Small intestine (tissue), 7 donors: ENCODE data around the gene FOXK1. TPM values are rescaled to one million over a fixed set of nuclear protein-coding genes. Genes with fewer than 3 reads are reported as not detected.

Experiments
- DNase-seq, 2 donors: peaks; one replicate each; pipeline versions ENCODE4 v3.0.0 to v3.0.0-alpha.2; 2013
- FAIRE-seq: peaks from 2 replicates; lab custom pipeline; 2012; peaks lifted over from hg19 to GRCh38; lab: Jason Lieb, UNC
- H3K27ac ChIP-seq, 3 donors: one replicate each; pipeline ENCODE4 v1.5.1; 2013; ENCODE audit warnings: low read length in 2 of 3, mild to moderate bottlenecking in 2 of 3, control low read depth in 1 of 3, inconsistent platforms in 1 of 3, low read depth in 1 of 3, moderate library complexity in 1 of 3
- H3K27me3 ChIP-seq, 3 donors: one replicate each; pipeline ENCODE4 v1.6.1; 2013; ENCODE audit warnings: low read length in 3 of 3, inconsistent platforms in 1 of 3; ENCODE audit not compliant: control insufficient read depth in 3 of 3, insufficient read depth in 3 of 3
- H3K36me3 ChIP-seq, 3 donors: one replicate each; pipeline ENCODE4 v1.6.1; 2013; ENCODE audit warnings: low read length in 3 of 3, inconsistent platforms in 1 of 3, low read depth in 1 of 3, mild to moderate bottlenecking in 1 of 3, moderate library complexity in 1 of 3; ENCODE audit not compliant: control insufficient read depth in 3 of 3, insufficient read depth in 2 of 3
- H3K4me1 ChIP-seq, 3 donors: one replicate each; pipeline ENCODE4 v1.6.1; 2013; ENCODE audit warnings: low read length in 2 of 3, inconsistent platforms in 1 of 3, low read depth in 1 of 3, mild to moderate bottlenecking in 1 of 3, moderate library complexity in 1 of 3; ENCODE audit not compliant: control insufficient read depth in 3 of 3, insufficient read depth in 2 of 3
- H3K4me3 ChIP-seq, 3 donors: one replicate each; pipeline ENCODE4 v1.5.1; 2013; ENCODE audit warnings: low read length in 3 of 3, control low read depth in 1 of 3, inconsistent platforms in 1 of 3, low read depth in 1 of 3, mild to moderate bottlenecking in 1 of 3, moderate library complexity in 1 of 3
- H3K9me3 ChIP-seq, 2 donors: one replicate each; pipeline ENCODE4 v1.6.1; 2013; ENCODE audit warnings: low read depth in 1 of 2, low read length in 1 of 2; ENCODE audit not compliant: control insufficient read depth in 2 of 2, insufficient read depth in 1 of 2
- WGBS, 3 donors: extraction: QIAGEN DNeasy Blood & Tissue Kit; methylation state at CpG; one replicate each; pipeline ENCODE4 v1.1.7; 2013; 5-methylcytosine and 5-hydroxymethylcytosine counted together
- polyA plus RNA-seq, 4 donors: library from polyadenylated mRNA; stranded (reverse) in 3 of 4; unstranded in 1 of 4; fragments of 200-250 nt in 3 of 4; fragments of 120-200 nt in 1 of 4; gene quantifications; one replicate each; pipeline versions ENCODE4 v1.2.1 to v1.2.3, GENCODE V29; 2013
- donor health status: healthy with polysubstance abuse.
- donor health status: control.
- donor health status: control.
- donor health status: Bipolar disorder and iron deficiency.
- donor health status: healthy.

The FOXK1 gene
- polyA plus RNA-seq, 4 donors = 1.4 to 12.5 (median 6.2) TPM

DNA sequence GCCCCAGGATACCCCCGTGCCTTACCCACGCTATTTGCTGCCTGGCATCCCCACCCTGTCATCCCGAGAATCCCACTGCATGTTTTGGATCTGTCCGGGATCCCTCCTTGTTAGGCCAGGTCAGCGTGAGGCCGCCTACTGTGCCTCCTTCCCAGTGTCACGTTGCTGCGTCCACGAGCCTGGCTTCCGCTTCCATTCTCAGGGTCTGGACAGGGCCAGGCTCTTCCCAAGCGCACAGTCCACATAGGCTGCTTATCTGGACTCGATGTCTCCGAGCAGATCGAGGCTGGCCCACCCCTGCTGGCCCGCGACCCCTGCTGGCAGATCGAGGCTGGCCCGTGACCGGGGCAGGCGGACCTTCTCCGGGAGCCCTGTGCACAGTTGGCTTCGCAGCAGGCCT lies 27.1 kb downstream of the FOXK1 start:
- peaks cover 0 to 2% of the 10 kb centered on the region in 2 donors for H3K9me3 ChIP-seq
- H3K4me1 ChIP-seq = peaks cover 0 to 6% (median 4%) of the 10 kb centered on the region in 3 donors
- H3K36me3 ChIP-seq = peaks cover 0 to 39% (median 0%) of the 10 kb centered on the region in 3 donors
- WGBS, 3 donors = 94 to 97% (median 97%) methylated on average over 22 of the region's 22 CpGs
- no peak for DNase-seq
- no peak overlapping the region for H3K4me3 ChIP-seq
- no peak overlapping the region for H3K27ac ChIP-seq
- no peak for FAIRE-seq
- no peaks in the 10 kb centered on the region for H3K27me3 ChIP-seq

DNA sequence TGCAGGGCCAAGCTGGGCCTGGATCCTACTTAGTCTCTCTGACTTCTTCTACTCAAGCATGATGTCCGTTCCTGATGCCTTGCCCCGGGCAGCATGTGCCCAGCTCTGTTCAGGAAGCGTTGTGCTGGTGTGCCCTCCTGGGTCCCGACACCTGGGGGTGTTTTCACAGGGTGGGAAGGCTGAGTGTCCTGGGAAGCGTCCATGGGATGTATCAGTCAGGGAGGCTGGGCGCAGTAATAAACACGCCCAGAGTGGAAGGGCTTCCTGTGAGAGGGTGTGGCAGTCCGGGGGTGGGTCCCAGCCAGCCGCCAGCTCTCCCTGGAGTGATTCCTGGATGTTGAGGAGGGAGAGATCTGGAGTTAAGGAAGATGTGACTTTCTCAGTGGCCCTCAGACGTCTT lies 29.0 kb downstream of the FOXK1 start:
- Histone ChIP-seq H3K4me3 (no peak overlapping the region), H3K27me3 (no peaks in the 10 kb centered on the region), H3K36me3 (peaks cover 0 to 50% (median 0%) of the 10 kb centered on the region in 3 donors), H3K9me3 (peaks cover 0 to 2% of the 10 kb centered on the region in 2 donors), H3K27ac (no peak overlapping the region), H3K4me1 (peaks cover 0 to 6% (median 3%) of the 10 kb centered on the region in 3 donors)
- no peak for DNase-seq
- FAIRE-seq = no peak
- 91 to 94% (median 92%) methylated on average over 10 of the region's 10 CpGs for WGBS, 3 donors

DNA sequence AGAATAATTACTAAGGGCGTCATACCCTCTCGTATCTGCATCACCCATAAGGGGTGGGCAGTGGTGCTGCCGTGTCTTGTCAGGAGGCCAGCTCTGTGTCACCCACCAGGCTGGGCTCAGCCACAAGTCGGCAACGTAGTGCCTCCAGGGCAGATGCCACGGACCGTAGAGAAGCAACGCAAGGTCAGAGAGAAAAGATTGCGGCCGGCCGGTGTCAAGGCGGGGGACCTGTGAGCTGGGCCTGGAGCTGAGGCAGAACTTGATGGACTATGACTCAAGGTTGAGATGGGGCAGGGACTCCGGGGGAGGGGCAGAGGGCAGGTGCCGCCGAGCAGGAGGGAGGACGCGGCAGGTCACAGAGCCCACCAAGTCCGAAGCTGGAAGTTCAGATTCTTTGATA lies 29.5 kb downstream of the FOXK1 start:
- H3K4me1 ChIP-seq = peaks cover 0 to 6% (median 0%) of the 10 kb centered on the region in 3 donors
- peaks cover 0 to 5% of the 10 kb centered on the region in 2 donors for H3K9me3 ChIP-seq
- FAIRE-seq (no peak), DNase-seq (no peak)
- no peak overlapping the region for H3K4me3 ChIP-seq
- WGBS, 3 donors = 94 to 96% (median 95%) methylated on average over 18 of the region's 18 CpGs
- peaks cover 0 to 55% (median 0%) of the 10 kb centered on the region in 3 donors for H3K36me3 ChIP-seq
- no peak overlapping the region for H3K27ac ChIP-seq
- H3K27me3 ChIP-seq = no peaks in the 10 kb centered on the region

DNA sequence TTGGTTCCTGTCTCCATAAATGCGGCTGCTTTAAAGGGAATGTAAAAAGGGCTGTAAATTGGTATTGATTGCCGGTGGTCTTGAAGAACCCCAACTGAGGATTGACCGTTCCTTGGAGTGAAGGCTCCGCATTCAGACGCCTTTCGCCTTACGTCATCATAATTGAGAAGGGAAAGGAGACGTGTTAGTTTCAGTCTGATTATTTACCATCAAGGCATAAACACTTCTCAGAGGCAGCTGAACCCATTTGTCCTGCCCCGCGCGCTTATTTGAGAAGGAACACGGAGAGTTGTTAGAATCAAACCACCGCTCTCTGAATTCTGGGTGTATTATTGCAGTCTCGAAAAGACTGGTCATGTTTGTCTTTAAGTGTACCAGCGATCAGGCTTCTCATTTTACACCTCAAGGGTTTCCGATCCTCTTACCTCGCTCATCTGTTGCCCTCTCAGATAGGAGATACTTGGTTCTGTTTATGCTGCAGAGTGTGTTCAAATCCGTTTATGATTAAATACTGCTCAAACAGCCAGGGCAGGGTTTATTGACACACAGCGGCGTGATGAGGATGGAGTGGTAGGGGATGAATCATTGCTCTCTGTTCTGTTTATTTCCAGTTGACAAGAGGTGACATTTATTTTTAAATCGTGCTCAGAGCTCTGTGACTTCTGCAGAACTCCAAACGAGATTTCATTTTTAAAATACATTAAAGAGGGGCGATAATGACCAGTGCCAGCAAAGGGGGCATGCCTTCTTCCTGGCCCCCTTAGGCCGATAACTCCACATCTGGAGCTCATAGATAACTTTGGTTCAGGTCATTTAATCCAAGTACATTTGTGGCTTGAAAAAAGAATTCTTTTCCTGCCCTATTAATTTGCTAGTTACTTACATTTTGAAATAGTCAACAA lies 30.4 kb downstream of the FOXK1 start:
- peak overlapping the region in 1 of 3 donors; percentile 24 for H3K27ac ChIP-seq
- H3K4me1 ChIP-seq = peaks cover 0 to 6% (median 0%) of the 10 kb centered on the region in 3 donors
- no peak overlapping the region for H3K4me3 ChIP-seq
- FAIRE-seq = no peak
- DNase-seq = peak; percentile 25 to 42
- WGBS, 3 donors = 57 to 78% (median 68%) methylated on average over 24 of the region's 24 CpGs
- peaks cover 0 to 56% (median 0%) of the 10 kb centered on the region in 3 donors for H3K36me3 ChIP-seq
- H3K27me3 ChIP-seq = no peaks in the 10 kb centered on the region
- H3K9me3 ChIP-seq = peaks cover 0 to 7% of the 10 kb centered on the region in 2 donors

DNA sequence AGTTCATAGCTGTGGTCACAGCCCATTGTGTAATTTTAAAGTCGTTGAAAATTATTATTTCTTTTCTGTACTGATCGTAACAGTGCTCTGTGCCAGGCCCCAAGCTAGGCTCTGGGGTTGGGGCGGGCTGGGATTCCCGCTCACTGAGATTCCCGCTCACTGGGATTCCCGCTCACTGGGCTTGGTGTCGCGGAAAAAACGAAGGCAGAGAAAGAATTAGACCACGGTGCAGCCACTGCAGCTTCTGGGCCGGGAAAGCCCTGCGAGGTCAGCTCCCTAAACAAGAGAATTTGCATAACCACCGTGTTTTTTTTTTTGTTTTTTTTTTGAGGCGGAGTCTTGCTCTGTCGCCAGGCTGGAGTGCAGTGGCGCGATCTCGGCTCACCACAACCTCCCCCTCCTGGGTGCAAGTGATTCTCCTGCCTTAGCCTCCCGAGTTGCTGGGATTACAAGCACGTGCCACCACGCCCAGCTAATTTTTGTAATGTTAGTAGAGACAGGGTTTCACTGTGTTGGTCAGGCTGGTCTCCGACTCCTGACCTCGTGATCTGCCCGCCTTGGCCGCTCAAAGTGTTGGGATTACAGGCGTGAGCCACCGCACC lies 31.2 kb downstream of the FOXK1 start:
- no peak overlapping the region for H3K4me3 ChIP-seq
- peaks cover 0 to 57% (median 0%) of the 10 kb centered on the region in 3 donors for H3K36me3 ChIP-seq
- DNase-seq (no peak), FAIRE-seq (no peak)
- H3K4me1 ChIP-seq = peaks cover 0 to 6% (median 0%) of the 10 kb centered on the region in 3 donors
- peaks cover 0 to 7% of the 10 kb centered on the region in 2 donors for H3K9me3 ChIP-seq
- H3K27me3 ChIP-seq = no peaks in the 10 kb centered on the region
- no peak overlapping the region for H3K27ac ChIP-seq
- WGBS, 3 donors = 75 to 90% (median 84%) methylated on average over 27 of the region's 27 CpGs

DNA sequence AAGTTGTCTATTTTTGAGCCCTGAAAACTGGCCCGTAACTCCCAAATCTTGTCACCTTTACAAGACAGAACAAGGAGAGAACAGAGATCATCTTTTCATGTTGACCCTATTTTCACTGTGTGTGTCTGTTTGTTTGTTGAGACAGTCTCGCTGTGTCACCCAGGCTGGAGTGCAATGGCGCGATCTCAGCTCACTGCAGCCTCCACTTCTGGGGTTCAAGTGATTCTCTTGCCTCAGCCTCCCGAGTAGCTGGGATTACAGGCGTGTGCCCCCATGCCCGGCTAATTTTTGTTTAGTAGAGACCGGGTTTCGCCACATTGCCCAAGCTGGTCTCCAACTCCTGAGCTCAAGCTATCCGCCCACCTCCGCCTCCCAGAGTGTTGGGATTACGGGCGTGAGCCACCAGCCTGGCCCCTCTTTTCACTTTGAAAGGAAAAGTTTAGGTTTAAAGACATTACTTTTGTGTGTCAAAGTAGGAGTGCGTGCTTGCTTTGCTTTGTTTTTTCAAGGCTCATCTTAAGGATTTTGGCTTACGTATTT lies 32.1 kb downstream of the FOXK1 start:
- Histone ChIP-seq H3K4me1 (peaks cover 0 to 6% (median 0%) of the 10 kb centered on the region in 3 donors), H3K9me3 (peaks cover 0 to 7% of the 10 kb centered on the region in 2 donors), H3K4me3 (no peak overlapping the region), H3K36me3 (peaks cover 0 to 63% (median 0%) of the 10 kb centered on the region in 3 donors), H3K27ac (no peak overlapping the region), H3K27me3 (no peaks in the 10 kb centered on the region)
- 96 to 97% (median 97%) methylated on average over 15 of the region's 15 CpGs for WGBS, 3 donors
- FAIRE-seq (no peak), DNase-seq (no peak)

DNA sequence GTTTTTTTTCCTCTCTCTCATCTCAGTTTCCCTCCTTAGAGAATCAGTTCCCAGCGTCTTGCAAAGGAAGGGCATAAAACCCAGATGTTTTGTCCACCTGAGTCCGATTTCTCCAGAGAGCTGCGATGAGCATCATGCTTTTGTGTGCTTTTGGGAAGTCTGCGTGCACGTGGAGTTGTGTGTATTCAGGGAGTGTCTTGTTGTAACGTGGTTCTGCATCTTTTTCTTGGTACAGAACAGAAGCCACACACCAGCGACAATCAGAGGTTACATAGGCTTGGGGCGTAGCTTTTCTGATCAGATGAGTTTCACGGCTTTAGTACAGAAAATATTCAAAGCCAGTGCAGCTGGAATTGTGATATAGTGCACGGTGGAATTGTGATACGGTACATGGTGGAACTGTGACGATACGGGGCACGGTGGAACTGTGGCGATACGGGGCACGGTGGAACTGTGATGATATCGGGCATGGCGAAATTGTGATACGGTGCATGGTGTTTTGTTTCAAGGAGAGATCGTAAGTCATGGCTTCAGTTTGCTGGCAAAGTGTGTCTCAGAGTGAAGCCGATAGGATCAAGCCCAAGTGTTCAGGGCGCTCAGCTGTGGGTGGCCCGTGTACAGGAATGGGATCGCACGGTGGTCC lies 32.8 kb downstream of the FOXK1 start:
- whole genome bisulfite sequencing, 3 donors = 86 to 95% (median 93%) methylated on average over 24 to 26 of the region's 26 CpGs
- H3K4me3 ChIP-seq = no peak overlapping the region
- H3K27ac ChIP-seq = no peak overlapping the region
- peaks cover 0 to 6% (median 0%) of the 10 kb centered on the region in 3 donors for H3K4me1 ChIP-seq
- FAIRE-seq (no peak), DNase-seq (no peak)
- H3K9me3 ChIP-seq = peaks cover 0 to 7% of the 10 kb centered on the region in 2 donors
- peaks cover 0 to 60% (median 0%) of the 10 kb centered on the region in 3 donors for H3K36me3 ChIP-seq
- H3K27me3 ChIP-seq = no peaks in the 10 kb centered on the region

DNA sequence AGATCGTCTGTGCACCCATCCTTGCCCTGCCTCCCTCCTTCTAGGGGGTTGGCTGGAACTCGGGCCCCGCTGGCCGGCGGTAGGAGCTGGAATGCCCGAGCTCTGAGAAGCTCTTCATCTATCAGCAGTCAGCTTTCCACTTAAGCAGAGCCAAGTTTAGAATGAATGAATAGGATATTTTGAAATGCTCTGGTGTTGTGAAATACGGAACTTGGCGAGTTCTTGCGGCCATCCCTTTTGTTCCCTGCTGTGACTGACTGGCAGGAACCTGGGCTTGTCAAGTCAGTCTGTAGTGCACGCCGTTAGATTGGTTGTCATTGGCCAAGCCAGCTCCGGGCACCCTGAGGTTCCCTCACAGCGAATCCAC lies 33.3 kb downstream of the FOXK1 start:
- peaks cover 0 to 7% of the 10 kb centered on the region in 2 donors for H3K9me3 ChIP-seq
- H3K27ac ChIP-seq = no peak overlapping the region
- DNase-seq = no peak
- H3K4me3 ChIP-seq = no peak overlapping the region
- 58 to 94% (median 90%) methylated on average over 13 of the region's 13 CpGs for WGBS, 3 donors
- FAIRE-seq = no peak
- H3K36me3 ChIP-seq = peaks cover 0 to 57% (median 0%) of the 10 kb centered on the region in 3 donors
- H3K27me3 ChIP-seq = no peaks in the 10 kb centered on the region
- H3K4me1 ChIP-seq = peaks cover 0 to 6% (median 0%) of the 10 kb centered on the region in 3 donors
